Ecto neural progenitor cell (in vitro differentiated cells): ENCODE results near the gene PSD4.

ENCODE experiments used
- DNase-seq: peaks from one replicate; pipeline ENCODE4 v3.0.0-alpha.2; 2018; ENCODE audit warnings: low spot score

PSD4 gene

GRCh38 chr2:113207021-113207420, 33.2 kb downstream of the PSD4 start:
- no peak for DNase-seq

DNA sequence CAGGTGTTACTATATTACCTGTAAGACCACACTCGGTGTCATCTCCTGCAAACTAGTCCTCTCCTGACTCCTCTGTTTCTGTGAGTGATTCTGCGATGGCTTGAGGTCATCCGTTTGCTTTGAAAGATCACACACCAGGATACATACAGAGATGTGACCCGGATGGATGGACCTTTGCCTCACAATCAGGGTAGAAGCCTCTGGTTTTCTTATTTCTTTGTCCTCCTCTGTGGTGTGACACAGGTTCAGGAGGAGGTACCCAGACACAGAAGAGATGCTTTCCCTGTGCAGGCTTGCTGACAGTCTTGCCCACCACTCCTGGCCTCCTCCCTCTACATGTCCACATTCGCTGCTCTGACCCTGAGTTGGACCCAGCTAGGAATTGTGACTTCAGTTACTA, 34.6 kb downstream of the PSD4 start:
- DNase-seq, result no peak

GRCh38 chr2:113209011-113209645, 35.4 kb downstream of the PSD4 start:
- DNase-seq, result no peak

GRCh38 chr2:113209646-113210171, 35.9 kb downstream of the PSD4 start:
- no peak for DNase-seq

DNA sequence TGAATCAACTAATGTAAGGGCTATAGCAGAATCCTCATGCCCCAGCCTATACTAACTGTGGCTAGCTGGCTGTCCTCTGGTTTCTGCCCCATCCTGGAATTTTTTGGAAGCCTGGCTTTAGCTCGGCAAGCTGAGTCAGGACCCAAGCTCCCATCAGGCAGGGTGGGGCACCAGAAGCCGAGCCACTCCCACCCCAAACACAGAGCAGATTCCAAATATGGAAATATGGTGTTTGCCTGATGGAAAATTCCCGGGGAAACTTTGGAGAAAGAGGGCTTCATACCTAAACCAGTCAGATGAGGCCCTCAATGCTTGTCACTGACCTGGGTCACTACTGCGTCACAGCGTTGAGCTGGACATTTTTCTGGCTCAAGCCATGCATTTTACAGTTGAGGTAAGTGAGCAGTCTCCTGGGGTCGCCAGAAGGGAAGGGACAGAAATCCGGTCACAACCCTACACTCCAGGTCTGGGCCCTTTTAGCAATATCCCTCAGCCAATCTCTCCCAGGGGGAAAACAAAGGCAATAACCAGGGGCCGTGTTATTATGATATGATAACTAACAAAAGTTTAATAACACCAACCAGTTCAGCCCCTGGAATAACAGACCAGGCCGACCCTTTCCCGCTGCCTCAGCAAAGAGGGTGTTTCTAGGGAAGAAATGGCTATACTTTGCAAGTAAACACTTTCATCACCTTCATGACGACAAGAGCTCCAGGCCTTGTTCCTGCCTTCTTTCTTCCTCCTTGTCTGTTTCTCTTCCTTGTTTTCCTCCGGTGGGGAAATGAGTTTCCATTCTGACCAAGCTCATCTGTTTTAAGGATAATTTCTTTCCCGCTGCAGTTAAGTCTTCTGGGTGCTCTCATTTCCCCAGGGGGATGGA, 37.7 kb downstream of the PSD4 start:
- DNase-seq, result no peak

GRCh38 chr2:113212245-113213060, 38.7 kb downstream of the PSD4 start:
- no peak for DNase-seq

- no peak for DNase-seq
Observed at GRCh38 chr2:113213061-113213930, 39.5 kb downstream of the PSD4 start.

- no peak for DNase-seq
Observed at GRCh38 chr2:113214141-113214540, 40.4 kb downstream of the PSD4 start.

DNA sequence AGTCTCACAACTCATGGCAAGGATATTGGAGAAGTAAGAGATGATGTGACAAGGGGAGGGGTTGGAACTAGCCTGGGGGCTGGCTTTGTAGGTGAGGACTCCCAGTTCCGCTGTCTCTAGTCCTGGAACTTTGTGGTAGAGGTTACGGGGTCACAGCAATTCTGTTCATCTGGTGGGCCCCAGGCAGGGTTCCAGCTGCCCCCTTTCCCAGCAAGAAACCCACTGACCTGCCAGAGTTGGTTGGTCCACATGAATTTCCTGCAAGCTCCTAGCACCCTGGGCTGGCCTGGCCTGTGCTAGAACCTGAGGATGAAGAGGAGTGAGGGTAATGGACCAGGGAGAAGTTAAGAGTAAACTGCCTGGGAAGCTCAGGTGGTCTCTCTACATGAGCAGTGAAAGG, 41.3 kb downstream of the PSD4 start:
- no peak for DNase-seq

- no peak for DNase-seq
Observed at GRCh38 chr2:113216321-113216720, 42.5 kb downstream of the PSD4 start.

DNA sequence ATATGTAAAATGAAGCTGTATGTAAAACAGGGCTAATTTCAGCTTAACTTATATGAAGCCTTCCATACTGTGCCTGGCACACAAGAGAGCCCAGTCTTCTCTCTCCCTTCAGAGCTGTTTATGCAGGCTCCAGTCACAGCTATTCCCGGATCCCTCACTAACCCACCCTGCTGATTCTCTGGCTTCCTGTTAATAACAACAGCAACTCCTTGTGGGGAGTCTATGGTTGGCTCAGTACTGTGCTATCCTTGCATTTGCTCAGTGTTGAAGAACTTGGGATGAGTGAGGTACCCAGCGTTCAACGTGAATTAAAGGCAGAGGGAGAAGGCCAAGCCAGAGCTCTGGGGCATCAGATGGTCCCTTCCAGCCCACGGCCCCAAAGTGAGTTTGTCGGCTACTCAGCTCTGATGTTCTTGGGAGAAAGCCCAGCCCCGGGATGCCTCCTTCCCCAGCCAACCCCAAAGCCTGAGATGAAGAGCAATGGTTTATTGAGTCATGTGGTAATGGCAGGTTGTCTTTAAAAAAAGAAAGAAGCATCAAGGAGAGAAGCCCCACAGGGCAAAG, 43.2 kb downstream of the PSD4 start:
- no peak for DNase-seq

- no peak for DNase-seq
Observed at GRCh38 chr2:113217455-113218282, 43.9 kb downstream of the PSD4 start.

DNA sequence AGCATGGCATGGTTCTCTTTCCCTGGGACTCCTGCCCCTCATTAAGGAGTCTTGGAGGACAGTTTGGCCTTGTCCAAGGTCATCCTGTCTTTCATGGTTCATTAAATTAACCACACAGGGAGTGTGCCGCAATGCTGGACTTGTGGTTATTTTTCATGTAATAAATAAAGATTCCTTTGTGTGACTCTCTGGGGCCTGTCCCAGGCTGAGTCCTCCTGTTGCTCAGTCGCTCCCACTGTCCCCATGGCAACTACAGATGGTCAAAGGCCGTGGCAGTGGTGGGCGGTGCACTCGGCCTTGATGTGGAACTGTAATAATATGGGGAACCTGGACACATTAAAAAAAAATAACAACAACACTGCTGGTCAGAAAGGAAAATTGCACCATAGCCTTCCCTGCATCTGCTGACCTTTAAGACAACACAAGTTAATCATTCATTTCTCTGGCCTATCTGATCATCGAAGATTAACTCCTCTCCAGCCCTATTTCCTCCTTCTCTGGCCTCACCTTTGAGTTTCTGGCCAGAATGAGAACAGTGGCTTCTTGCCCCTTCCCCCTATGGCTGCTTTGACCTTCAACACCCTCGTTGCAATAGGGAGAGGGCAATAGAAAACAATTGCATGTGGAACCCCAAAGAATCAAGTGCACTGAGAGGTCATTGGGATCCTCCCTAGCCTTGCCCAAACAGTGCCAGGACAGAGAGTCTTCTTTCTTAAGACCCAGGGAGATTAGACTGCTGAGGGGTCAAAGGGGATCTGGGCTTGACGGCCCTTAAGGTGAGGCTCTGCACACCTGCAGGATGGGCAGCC, 44.7 kb downstream of the PSD4 start:
- DNase-seq, result no peak

GRCh38 chr2:113219092-113219441, 45.3 kb downstream of the PSD4 start:
- DNase-seq, result no peak

- no peak for DNase-seq
Observed at GRCh38 chr2:113219525-113219888, 45.7 kb downstream of the PSD4 start.

GRCh38 chr2:113219889-113220641, 46.3 kb downstream of the PSD4 start:
- no peak for DNase-seq

GRCh38 chr2:113220970-113221708, 47.4 kb downstream of the PSD4 start:
- no peak for DNase-seq

DNA sequence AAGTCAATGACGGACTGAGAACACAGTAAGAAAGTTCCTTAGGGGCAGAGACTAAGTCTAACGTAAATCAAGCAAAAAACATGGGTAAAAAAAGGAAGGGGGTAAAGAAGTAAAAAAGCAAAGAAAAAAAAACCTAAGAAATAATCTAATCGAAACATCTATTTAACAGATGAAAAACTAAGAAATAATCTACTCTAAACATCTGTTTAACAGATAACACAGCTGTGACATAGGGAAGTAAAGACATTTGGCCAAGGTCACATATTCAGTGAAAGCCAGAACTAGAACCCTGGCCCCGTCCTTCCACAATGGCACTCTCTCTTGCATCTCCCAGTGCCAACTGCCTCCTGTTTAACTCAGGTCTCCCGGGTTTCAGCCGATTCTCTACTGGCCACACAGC, 48.1 kb downstream of the PSD4 start:
- DNase-seq, result no peak
